Right renal pelvis (tissue), 4 donors: ENCODE data around the gene NPTX2. TPM values are rescaled to one million over a fixed set of nuclear protein-coding genes. Genes with fewer than 3 reads are reported as not detected.

Experiments used
- DNase-seq, 4 donors: peaks; one replicate each; pipeline ENCODE4 v3.0.0-alpha.2; 2013; ENCODE audit warnings: low read depth in 4 of 4, low spot score in 3 of 4, missing footprints in 1 of 4
- polyA plus RNA-seq, 4 donors: library from polyadenylated mRNA; unstranded; fragments of 120-200 nt; gene quantifications; one replicate each; pipeline ENCODE4 v1.2.1, GENCODE V29; 2013; ENCODE audit not compliant: insufficient read length in 4 of 4

Gene NPTX2
- polyA plus RNA-seq, 4 donors: 1.9 to 3.6 (median 3.2) TPM

DNA sequence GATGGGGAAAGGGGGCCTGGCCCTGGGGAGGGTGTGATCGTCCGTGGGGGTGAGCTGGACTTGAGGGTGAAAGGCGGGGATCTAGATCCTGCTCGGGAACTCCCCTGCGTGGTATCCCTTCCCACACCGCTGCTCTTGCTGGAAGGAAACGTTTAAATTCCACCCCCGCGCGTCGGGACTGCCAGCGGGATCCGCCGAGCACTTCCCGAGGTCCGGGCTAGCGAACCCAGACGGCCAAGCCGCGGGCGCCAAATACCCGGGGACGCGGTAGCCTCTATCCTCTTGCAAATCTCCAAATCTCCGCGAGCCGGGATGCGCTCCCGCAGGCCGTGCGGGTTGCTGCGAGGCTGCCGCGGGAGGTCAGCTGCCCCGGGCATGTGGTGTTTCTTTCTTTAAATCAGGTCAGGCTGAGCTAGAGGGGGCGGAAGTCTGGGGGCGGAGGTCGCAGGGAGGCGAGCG lies 904 bp downstream of the NPTX2 start:
- no peak for DNase-seq

DNA sequence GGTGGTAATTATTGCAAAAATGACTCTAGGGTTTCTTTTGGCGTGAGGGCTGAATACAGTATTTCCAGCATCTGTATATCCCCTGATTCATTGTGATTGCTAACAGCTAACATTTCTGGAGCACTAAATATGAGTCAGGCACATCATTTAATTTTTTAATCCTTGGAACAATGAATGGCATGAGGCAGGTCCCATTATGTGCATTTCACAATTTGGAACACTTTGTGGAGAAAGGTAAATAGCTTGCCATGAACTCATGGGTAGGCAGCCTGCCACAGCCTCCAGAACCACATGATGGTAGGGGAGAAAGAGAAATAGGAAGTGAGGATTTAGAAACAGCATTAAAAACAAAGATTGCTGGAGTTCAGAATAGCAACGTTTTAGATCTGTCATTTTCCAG lies 1.7 kb downstream of the NPTX2 start:
- DNase-seq: no peak

- DNase-seq: no peak
Measured at GRCh38 chr7:98619450-98620321, 2.6 kb downstream of the NPTX2 start.

GRCh38 chr7:98621573-98622482 lies 4.7 kb downstream of the NPTX2 start:
- no peak for DNase-seq

DNA sequence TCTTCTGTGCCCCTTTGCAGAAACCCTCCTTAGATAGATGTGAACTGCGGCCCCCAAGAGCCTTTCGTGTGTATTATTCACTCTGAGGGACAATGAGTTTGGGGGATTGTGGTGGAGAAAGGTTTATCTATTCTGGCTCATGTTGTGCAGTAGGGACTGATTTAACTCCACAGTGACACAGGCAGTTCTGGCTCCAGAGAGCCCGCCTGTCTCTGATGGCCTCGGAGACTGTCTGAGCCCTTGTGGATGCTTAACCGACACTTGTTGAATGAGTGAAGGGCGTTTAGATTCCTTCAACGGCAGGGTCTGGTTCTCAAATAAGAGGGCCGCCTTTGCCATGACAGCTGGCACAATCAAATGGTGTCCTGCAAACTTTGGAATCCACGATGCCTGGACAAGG lies 5.8 kb downstream of the NPTX2 start:
- no peak for DNase-seq

DNA sequence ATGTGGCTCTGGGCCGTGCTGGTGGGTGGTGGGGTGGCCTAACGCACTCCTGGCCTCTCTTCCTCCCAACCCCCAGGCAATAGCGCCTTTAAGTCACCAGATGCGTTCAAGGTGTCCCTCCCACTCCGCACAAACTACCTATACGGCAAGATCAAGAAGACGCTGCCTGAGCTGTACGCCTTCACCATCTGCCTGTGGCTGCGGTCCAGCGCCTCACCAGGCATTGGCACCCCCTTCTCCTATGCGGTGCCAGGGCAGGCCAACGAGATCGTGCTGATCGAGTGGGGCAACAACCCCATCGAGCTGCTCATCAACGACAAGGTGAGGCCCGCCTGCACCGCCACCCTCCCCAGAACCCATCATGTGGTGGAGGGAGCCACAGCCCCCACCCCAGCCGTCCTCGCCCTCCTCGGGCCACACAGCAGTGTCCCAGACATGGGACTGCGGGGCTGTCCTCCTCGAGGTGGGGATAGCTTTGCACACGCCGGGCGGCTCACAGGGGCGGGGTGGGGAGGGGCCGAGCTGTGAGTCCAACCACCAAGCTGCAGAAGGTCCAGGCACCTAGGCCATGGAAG lies 7.8 kb downstream of the NPTX2 start:
- DNase-seq: no peak

DNA sequence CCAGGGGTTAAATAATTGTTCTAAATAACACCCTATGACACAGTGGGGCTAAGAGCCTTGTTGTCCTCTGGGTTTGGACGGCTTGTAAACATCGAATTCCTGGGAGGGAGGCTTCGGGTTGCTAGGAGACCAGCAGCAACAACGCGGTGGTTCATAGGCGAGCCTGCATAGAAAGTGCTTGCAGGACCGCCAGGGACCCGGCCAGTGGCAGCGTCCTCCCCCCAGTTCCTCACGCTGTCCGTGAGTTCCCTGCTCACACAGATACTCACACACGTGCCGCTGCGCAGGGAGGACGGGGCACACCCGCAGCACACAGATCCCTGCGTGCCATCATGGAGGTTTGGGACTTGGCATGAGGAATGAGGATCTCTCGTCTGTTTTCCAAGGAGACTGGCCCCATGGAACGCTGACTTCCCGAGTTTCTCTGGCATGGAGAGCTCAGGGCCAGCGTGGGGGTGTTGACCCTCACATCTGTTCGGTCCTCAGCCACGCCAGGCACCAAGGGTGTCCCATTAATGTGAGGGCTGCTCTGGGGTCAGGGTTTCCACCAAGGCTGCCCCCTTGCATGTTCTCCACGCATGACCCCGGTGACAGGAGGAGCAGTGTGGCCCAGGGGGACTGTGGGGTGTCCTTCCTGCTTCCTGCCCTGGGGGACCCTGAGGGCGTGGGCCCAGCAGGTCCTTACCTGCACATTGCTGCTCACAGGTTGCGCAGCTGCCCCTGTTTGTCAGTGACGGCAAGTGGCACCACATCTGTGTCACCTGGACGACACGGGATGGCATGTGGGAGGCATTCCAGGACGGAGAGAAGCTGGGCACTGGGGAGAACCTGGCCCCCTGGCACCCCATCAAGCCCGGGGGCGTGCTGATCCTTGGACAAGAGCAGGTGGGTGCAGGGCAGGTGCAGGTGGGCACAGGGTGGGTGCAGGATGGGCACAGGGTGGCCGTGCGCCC lies 9.7 kb downstream of the NPTX2 start:
- DNase-seq: no peak

DNA sequence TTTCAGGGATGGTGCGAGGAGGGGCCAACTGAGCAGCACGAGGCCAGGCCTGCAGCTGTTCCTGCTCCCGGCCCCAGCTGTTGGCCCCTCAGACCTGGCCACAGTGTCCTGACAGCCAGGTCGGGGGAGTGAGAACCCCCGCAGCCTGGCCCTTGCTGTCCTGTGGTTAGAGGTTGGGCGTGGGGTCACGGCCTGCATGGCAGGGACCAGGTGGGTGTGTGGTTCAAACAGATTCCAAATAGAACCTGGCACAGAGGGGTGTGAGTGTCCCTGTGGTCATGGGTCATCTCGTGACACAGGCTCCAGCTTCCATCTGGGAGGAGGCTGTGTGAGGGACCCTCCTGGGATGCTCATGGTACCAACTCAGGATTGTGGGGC lies 10.3 kb downstream of the NPTX2 start:
- no peak for DNase-seq

DNA sequence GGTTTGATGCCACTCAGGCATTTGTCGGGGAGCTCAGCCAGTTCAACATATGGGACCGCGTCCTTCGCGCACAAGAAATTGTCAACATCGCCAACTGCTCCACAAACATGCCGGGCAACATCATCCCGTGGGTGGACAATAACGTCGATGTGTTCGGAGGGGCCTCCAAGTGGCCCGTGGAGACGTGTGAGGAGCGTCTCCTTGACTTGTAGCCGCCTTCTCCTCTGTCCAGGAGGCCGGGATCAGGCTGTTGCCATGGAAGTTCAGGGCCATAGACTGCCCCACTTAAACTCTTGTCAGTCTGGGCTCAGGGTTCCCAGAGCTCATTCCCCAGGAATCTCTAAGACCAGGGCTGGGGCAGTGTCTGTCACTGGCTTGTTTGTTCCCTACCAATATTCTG lies 11.3 kb downstream of the NPTX2 start:
- no peak for DNase-seq

DNA sequence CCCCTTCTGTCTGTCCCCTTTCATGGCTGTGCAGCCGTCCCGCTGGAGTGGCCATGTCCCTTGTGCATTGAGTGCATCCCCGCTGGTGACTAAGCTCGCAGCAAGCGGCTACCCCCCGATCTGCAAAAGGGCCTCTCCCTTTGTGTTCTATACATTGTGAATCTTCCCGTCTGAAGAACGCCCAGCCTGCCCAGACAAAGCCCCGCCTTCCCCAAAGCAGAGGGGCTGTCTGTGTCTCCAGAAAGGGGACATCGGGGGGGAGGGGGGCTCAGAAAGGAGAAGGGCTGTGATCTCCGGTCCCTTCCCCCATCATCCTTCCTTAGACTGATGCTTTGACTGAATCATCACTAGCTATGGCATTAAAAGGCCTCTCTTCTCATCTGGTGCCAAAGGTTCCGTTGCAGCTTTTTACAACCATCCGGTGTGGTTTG lies 11.9 kb downstream of the NPTX2 start:
- no peak for DNase-seq

- no peak for DNase-seq
Measured at GRCh38 chr7:98630149-98630548, 13.1 kb downstream of the NPTX2 start.

DNA sequence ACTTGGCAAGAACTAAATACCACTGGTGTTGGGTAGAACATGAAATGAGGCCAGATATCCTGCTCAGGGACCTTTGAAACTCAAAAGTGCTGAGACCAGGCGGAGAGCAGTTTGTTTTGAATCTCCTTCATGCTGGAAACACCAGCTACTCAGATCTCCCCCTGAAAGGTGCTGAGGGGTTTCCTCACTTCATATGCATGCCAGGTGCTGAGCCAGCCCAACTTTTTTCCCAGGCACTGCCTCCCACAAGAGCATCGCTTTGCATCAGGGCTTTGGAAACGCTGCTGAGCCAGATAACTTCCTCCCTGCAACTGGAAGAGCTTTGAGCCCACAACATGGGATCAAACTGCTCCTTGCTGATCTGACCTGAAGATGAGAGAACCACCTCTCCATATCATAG lies 13.7 kb downstream of the NPTX2 start:
- DNase-seq: no peak

GRCh38 chr7:98638853-98639252 lies 21.8 kb downstream of the NPTX2 start:
- no peak for DNase-seq

DNA sequence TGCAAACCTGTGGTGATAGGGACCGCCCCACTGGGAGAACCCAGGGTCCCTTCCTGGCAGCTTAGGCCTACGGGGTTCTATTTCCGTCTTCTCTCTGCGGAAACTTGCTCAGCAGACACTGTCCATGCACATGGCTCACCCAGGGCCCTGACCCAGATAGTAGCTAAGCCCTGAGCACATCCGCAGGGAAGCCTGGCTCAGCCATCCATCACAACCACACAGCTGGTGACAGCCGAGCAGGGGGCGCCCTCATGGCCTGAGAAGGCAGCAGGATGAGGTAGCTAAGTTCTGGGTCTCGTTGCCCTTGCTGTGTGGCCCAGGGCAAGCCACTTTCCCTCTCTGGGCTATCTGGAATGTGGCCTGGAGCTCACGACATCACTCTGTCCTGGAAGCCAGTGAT lies 23.3 kb downstream of the NPTX2 start:
- DNase-seq: no peak

DNA sequence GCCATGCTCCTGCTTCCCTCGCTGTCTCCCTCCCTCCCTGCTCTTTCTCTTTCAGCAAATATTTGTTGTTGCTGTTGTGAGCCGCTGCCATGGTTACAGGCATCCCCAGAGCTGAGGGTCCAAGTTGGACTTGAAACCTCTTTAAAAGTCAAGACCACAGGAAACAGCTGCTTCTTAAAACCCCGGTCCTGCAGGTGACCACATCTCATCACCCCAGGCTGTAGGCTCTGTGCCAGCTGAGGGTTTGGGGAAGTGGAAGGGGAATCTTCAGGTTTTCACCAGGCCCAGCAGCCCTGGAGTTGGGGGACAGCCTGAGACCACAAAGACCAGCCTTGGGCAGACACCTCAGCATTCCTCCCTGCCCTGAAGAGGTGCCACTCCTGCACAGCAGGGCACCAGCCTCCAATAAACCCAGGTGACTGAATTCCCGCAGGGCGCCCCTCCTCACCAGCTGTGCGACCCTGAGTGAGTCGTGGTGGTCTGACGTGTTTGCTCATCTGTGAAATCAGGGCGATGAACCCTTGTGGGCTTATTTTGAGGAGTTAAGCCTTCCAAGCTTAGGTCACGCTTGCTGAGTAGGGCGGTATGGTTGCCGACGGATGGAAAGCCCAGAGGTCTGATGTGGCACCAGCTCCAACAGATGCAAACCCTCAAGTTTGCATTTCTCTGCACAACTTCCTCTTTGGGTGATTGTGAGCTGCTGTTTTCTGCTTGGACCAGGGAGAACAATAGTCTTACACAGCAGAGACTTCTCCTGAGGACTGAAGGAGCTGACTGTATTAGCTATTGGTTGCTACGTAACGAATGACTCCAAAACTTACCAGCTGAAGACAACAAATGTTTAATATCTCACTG lies 24.8 kb downstream of the NPTX2 start:
- DNase-seq: peak in 1 of 4 donors; percentile 26

GRCh38 chr7:98643236-98643985 lies 26.3 kb downstream of the NPTX2 start:
- no peak for DNase-seq

- DNase-seq: no peak
Measured at GRCh38 chr7:98646465-98646864, 29.4 kb downstream of the NPTX2 start.

GRCh38 chr7:98647326-98647725 lies 30.2 kb downstream of the NPTX2 start:
- DNase-seq: no peak
